ENCODE measurements around the gene ENG. TPM values are rescaled to one million over a fixed set of nuclear protein-coding genes. Genes with fewer than 3 reads are reported as not detected.

Gene ENG
- total and polyA plus RNA-seq, 4 donors, result 41.1 to 317 (median 131) TPM

DNA sequence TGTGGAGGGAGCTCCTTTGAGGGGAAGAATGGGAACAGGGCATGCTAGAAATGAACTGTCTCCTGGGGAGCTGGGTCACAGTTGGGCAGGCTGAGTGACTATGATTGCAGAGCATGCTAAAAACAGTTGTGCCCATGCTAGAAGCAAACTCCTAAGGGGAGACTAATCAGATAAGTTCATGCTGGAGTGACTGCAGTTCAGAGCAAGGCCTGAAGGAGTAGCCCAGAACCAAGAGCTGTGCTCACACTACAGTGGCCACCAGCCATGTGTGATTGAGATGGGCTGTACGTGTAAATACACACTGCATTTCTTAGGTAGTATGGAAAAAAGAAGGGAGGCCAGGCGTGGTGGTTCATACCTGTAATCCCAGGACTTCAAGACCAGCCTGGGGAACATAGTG is 33.3 kb upstream of the ENG start:
- no peak overlapping the region for H3K9ac ChIP-seq (ENCODE audit: insufficient read depth in 1 of 2, low read length in 2 of 2)
- no peak overlapping the region for H3K27ac ChIP-seq (ENCODE audit: low read depth in 1 of 2, low read length in 1 of 2)
- TF ChIP-seq CTCF (IDR thresholded peaks at IDR 0.05; ENCODE audit: control extremely low read depth, extremely low read depth), result no peak
- H3K4me3 ChIP-seq, result no peak overlapping the region
- 89 to 91% methylated on average over 2 of the region's 2 CpGs for WGBS, 2 donors
- DNase-seq, result no peak
- H3K36me3 ChIP-seq (ENCODE audit: control insufficient read depth in 4 of 4, insufficient read depth in 4 of 4, low read length in 4 of 4), result peaks cover 4 to 47% (median 25%) of the 10 kb centered on the region in 4 donors
- H3K4me1 ChIP-seq (ENCODE audit: control insufficient read depth in 5 of 5, insufficient read depth in 5 of 5, low read length in 5 of 5), result peaks cover 0 to 13% (median 6%) of the 10 kb centered on the region in 5 donors
- no peaks in the 10 kb centered on the region for H3K27me3 ChIP-seq (ENCODE audit: control insufficient read depth in 3 of 3, insufficient read depth in 3 of 3, low read length in 2 of 3)
- no peak for ATAC-seq (ENCODE audit: insufficient read depth, low FRiP score)
- H3K9me3 ChIP-seq (ENCODE audit: control insufficient read depth in 4 of 4, insufficient read depth in 3 of 4, low read length in 3 of 4), result peaks cover 0 to 1% (median under 1%) of the 10 kb centered on the region in 4 donors

DNA sequence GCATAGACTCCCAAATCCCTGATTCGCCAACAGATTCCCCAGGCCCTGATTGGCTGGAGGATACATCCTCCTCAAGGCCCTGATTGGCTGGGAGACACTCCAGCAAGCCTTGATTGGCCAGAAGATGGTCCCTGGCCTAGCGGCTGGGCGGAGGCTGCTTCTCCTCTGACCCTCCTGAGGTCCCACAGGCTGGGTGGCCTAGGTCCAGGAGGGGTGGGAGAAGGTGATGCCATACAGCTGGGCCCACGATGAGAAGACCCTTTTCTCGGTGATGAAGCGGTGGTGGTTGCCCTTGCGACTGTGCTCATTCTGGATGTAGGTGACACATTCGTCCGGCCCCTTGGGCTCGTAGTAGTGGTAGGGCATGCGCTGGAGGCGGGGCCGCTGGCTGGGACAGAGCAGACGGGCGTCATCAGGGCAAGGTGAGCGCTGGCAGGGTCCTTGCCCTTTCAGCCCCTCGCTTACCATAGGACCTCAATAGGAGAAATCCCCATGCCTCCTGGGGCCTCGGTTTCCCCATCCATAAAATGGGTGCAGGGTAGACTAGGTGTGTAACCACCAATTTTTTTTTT is 32.0 kb upstream of the ENG start:
- no peak overlapping the region for H3K4me3 ChIP-seq
- no peaks in the 10 kb centered on the region for H3K9me3 ChIP-seq (ENCODE audit: control insufficient read depth in 4 of 4, insufficient read depth in 3 of 4, low read length in 3 of 4)
- peaks cover 0 to 16% (median 7%) of the 10 kb centered on the region in 5 donors for H3K4me1 ChIP-seq (ENCODE audit: control insufficient read depth in 5 of 5, insufficient read depth in 5 of 5, low read length in 5 of 5)
- no peak for TF ChIP-seq CTCF (IDR thresholded peaks at IDR 0.05; ENCODE audit: control extremely low read depth, extremely low read depth)
- no peak overlapping the region for H3K27ac ChIP-seq (ENCODE audit: low read depth in 1 of 2, low read length in 1 of 2)
- ATAC-seq (ENCODE audit: insufficient read depth, low FRiP score), result no peak
- H3K27me3 ChIP-seq (ENCODE audit: control insufficient read depth in 3 of 3, insufficient read depth in 3 of 3, low read length in 2 of 3), result no peaks in the 10 kb centered on the region
- 97 to 98% methylated on average over 18 of the region's 18 CpGs for WGBS, 2 donors
- H3K9ac ChIP-seq (ENCODE audit: insufficient read depth in 1 of 2, low read length in 2 of 2), result no peak overlapping the region
- no peak for DNase-seq
- peaks cover 4 to 44% (median 22%) of the 10 kb centered on the region in 4 donors for H3K36me3 ChIP-seq (ENCODE audit: control insufficient read depth in 4 of 4, insufficient read depth in 4 of 4, low read length in 4 of 4)

GRCh38 chr9:127885508-127886281 is 31.2 kb upstream of the ENG start:
- TF ChIP-seq CTCF (IDR thresholded peaks at IDR 0.05; ENCODE audit: control extremely low read depth, extremely low read depth), result no peak
- ATAC-seq (ENCODE audit: insufficient read depth, low FRiP score), result no peak
- 82% methylated on average over 13 of the region's 13 CpGs for WGBS, 2 donors

More at GRCh38 chr9:127885508-127886281, 31.2 kb upstream of the ENG start:
- Histone ChIP-seq H3K9ac (ENCODE audit: insufficient read depth in 1 of 2, low read length in 2 of 2) (no peak overlapping the region), H3K27me3 (ENCODE audit: control insufficient read depth in 3 of 3, insufficient read depth in 3 of 3, low read length in 2 of 3) (no peaks in the 10 kb centered on the region), H3K4me1 (ENCODE audit: control insufficient read depth in 5 of 5, insufficient read depth in 5 of 5, low read length in 5 of 5) (peaks cover 0 to 16% (median 7%) of the 10 kb centered on the region in 5 donors), H3K9me3 (ENCODE audit: control insufficient read depth in 4 of 4, insufficient read depth in 3 of 4, low read length in 3 of 4) (no peaks in the 10 kb centered on the region), H3K4me3 (no peak overlapping the region), H3K27ac (ENCODE audit: low read depth in 1 of 2, low read length in 1 of 2) (peak overlapping the region in 1 of 2 donors; percentile 13), H3K36me3 (ENCODE audit: control insufficient read depth in 4 of 4, insufficient read depth in 4 of 4, low read length in 4 of 4) (peaks cover 4 to 41% (median 22%) of the 10 kb centered on the region in 4 donors)
- DNase-seq, result no peak

Data from lung (tissue), 12 donors.